HG03520 (cell line): ENCODE measurements around the gene MED8.
A peak's percentile ranks its signal among the peaks of the same experiment; 100 is the strongest.

ENCODE experiments used
- ATAC-seq: cut with Tn5 transposase; IDR thresholded peaks from one replicate; pipeline ENCODE4 v1.9.1; 2021; ENCODE audit warnings: mild to moderate bottlenecking, moderate library complexity; ENCODE audit not compliant: unreplicated experiment

Gene MED8

GRCh38 chr1:43360616-43361015, 29.0 kb downstream of the MED8 start:
- ATAC-seq = no peak

DNA sequence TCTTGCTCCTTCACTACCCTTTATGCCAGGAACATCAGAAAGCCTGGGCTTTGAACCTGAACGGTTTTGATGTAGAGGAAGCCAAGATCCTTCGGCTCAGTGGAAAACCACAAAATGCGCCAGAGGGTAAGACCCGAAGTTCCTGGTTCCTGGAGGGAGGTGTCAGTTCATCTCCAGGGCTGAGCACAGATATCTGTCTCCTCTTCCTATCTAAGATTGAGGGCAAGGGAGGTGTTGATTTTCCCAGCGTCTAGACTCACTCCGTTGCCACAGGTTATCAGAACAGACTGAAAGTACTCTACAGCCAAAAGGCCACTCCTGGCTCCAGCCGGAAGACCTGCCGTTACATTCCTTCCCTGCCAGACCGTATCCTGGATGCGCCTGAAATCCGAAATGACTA, 29.9 kb downstream of the MED8 start:
- no peak for ATAC-seq

GRCh38 chr1:43358746-43359693, 30.6 kb downstream of the MED8 start, which contains the start of gene CDC20:
CDC20 (plus strand) TSS chr1:43358981; CDS start chr1:43359216, 235 bp downstream.
- ATAC-seq = peak; percentile 91

- ATAC-seq = no peak
Observed at GRCh38 chr1:43358121-43358745, 31.4 kb downstream of the MED8 start.

DNA sequence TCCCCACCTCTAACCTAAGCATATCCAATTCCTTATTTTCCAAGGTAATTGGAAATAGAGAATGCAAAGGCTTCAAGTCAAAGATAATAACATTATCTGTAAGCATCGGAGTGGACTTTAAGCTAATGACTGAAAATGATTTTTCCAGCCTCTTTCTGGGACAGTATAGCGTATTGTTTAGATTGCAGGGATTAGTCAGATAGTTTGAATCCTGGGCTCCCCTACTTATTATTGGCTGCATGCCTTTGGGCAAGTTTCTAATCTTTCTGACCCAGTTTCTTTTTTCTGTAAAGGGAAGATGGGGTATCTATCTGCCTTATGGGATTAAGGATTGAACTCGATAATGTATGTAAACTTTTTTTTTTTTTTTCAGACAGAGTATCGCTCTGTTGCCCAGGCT, 32.3 kb downstream of the MED8 start:
- no peak for ATAC-seq

DNA sequence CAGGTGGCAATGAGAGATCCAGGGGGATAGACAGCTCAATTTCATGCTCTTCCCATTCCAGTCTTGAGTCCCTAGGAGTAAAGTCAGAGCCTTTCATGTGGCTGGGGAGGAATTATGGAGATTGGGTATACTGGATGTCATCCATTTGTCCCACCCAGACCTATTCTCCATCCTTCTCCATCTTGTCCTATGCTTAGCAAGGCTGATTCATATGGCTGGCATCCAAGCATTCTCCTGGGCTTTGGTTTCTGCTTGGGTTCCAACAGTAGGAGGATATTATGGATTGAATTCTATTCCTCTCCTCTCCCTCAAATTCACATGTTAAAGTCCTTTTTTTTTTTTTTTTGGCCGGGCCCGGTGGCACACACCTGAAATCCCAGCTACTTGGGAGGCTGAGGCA, 34.7 kb downstream of the MED8 start:
- ATAC-seq = no peak

DNA sequence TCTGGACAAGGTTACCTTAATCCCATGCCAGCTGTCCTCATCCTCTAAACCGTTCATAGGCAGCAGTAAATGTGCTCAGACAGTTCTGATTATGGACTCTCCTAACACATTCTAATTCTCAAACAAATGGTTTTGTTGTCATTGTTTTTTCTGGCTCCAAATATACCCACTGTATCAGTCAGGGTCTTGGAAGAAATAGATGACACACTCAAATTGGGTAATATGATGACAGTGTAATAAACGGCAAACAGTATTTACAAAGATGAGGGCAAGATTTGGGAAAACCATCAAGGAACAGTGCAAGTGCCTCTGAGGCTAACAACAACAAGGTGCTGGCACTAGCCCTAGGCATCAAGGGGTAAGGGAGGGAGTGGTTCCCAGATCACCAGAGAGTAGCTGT, 35.1 kb downstream of the MED8 start:
- no peak for ATAC-seq

DNA sequence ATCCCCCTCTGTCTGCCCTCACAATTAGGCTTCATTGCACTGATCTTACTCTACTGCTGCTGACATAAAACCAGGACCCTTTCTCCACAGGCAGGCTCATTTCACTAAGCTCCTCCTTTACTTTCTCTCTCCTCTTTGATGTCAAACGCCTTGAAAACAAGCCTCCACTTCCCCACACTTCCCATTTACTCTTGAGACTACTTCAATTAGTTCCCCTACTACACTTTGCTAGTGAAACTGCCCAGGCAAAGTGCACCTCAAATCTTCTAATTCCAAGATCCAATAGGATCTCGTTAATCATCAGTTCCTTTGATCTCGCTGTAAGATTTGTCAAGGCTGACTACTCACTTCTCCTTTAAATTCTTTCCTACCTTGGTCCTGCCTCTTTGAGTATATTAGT, 36.7 kb downstream of the MED8 start:
- no peak for ATAC-seq

GRCh38 chr1:43352351-43352705, 37.3 kb downstream of the MED8 start:
- ATAC-seq = no peak

DNA sequence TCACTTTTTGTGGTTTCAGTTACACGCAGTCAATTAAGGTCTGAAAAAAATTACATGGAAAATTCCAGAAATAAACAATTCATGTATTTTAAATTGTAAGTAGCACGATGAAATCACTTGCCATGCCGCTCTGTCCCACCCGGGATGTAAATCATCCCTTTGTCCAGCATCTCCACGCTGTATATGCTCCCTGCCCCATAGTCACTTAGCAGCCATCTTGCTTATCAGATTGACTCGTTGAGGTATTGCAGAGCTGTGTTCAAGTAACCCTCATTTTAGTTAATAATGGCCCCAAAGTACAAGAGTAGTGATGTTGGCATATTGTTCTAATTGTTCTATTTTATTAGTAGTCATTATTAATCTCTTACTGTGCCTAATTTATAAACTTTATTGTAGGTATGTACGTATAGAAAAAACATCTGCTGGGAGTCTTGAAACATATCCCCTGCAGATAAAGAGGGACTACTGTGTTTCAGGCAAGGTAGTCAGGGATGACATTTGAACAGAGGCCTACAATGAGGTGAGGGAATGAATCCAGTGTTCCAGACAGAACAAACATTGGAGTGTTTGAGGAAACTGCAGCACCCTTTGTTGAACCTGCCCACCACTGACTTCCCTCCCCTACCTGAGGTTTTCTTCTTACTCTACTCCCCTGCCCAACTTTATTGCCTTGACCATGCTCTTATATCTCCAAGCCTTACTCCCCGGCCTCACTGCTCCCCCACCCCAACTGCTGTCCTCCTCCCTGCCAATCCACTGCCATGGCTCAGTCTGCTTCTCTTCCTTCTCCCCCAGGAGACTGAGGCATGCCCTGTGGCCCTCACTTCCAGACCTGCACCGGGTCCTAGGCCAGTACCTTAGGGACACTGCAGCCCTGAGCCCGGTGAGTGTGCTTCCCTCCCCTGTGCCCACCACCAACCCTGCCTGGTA, 37.9 kb downstream of the MED8 start:
- no peak for ATAC-seq

GRCh38 chr1:43350976-43351375, 38.6 kb downstream of the MED8 start:
- ATAC-seq = no peak

- no peak for ATAC-seq
Observed at GRCh38 chr1:43349594-43350306, 39.9 kb downstream of the MED8 start.

GRCh38 chr1:43348809-43349593, 40.6 kb downstream of the MED8 start:
- ATAC-seq = no peak

DNA sequence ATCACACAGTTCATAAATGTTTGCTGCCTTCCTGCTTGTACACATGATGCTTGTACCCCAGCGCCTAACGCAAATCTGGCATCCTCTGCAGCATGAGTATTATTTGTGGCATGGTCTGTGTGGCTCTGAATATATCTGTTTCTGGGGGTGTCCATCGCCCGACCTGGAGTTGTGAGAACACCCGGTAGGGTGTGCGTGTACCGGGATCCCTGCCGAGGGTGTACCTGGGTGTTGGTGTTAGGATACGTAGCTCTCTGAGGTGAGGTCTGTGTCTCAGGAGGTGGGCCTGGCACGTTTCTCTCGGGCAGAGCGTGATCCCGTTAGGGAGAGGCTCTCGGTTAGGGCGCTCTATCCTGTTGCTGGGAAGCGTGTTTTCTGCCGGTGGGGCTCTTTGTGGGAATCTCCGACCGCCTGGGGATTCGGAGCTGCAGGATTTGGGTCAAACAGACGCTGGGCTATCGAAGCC, 41.2 kb downstream of the MED8 start:
- no peak for ATAC-seq

DNA sequence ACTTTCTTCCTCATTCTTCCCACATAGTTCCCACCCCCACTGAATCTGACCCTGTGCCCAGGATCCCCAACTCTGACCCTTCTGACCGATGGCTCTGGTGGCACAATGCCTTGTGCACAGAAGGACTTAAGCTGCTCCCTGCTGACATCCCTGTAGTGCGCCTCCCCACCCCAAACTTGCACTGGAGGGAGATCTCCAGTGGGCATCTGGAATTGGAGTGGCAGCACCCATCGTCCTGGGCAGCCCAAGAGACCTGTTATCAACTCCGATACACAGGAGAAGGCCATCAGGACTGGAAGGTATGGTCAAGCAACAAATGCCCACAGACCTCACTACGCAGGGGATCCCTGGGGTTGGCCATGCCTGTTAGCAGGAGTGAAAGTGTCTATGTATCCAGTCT, 43.0 kb downstream of the MED8 start:
- no peak for ATAC-seq

- no peak for ATAC-seq
Observed at GRCh38 chr1:43345120-43345519, 44.5 kb downstream of the MED8 start.

GRCh38 chr1:43344267-43344850, 45.2 kb downstream of the MED8 start:
- no peak for ATAC-seq

GRCh38 chr1:43340559-43340958, 49.0 kb downstream of the MED8 start:
- no peak for ATAC-seq

DNA sequence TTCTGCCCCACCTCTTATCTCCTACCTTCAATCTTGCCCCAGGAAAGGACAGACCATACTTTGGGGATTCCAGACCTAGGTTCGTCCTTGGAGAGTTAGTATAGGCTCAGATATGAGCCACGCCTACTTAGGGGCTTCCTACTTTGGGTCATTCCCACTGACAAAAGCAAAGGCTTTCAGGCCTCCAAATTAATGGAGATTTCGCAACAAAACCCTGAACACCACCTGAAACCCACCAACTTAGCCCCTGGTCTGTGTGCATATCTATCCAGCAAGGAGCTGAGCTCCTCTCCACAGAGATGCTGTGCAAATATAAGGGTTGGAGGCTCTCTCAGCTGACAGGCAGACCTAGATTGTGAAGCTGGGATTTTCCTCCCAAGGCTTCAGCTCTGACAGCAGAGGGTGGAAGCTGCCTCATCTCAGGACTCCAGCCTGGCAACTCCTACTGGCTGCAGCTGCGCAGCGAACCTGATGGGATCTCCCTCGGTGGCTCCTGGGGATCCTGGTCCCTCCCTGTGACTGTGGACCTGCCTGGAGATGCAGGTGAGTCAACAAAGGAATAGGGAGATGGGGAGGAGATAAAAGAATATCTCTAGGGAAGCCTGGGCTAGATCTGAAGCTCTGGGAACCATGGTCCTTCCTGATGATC, 49.9 kb downstream of the MED8 start:
- no peak for ATAC-seq
